ENCODE data around the gene DRICH1.

GRCh38 chr22:23609983-23610781 is 21.9 kb downstream of the DRICH1 start:
- TF ChIP-seq, protein P1, sequence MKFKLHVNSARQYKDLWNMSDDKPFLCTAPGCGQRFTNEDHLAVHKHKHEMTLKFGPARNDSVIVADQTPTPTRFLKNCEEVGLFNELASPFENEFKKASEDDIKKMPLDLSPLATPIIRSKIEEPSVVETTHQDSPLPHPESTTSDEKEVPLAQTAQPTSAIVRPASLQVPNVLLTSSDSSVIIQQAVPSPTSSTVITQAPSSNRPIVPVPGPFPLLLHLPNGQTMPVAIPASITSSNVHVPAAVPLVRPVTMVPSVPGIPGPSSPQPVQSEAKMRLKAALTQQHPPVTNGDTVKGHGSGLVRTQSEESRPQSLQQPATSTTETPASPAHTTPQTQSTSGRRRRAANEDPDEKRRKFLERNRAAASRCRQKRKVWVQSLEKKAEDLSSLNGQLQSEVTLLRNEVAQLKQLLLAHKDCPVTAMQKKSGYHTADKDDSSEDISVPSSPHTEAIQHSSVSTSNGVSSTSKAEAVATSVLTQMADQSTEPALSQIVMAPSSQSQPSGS (IDR thresholded peaks at IDR 0.05; ENCODE audit: low read length), result no peak
- TF ChIP-seq JUND (IDR thresholded peaks at IDR 0.05; ENCODE audit: low read length) (no peak), PHF8 (conservative IDR thresholded peaks at IDR 0.05; ENCODE audit: low read depth, low read length) (no peak), POLR2AphosphoS5 (IDR thresholded peaks at IDR 0.05; ENCODE audit: low read depth, low read length) (no peak), CTCF (IDR thresholded peaks at IDR 0.05; ENCODE audit: control extremely low read depth in 1 of 3, insufficient read depth in 1 of 3, low read depth in 1 of 3, low read length in 3 of 3) (no peak), KDM5A (IDR thresholded peaks at IDR 0.05; ENCODE audit: low read length) (no peak), RNF2 (IDR thresholded peaks at IDR 0.05; ENCODE audit: borderline replicate concordance, low read depth, low read length, missing control alignments, poor library complexity, severe bottlenecking) (no peak), ATF3 (IDR thresholded peaks at IDR 0.05; ENCODE audit: insufficient read depth, low read depth, low read length) (no peak), CBX5 (IDR thresholded peaks at IDR 0.05; ENCODE audit: low read depth, low read length) (no peak), YY1 (IDR thresholded peaks at IDR 0.05; ENCODE audit: low read depth, low read length) (no peak), EP300 (IDR thresholded peaks at IDR 0.05; ENCODE audit: borderline replicate concordance in 1 of 2, low read depth in 2 of 2, low read length in 2 of 2) (no peak), ZNF274 (IDR thresholded peaks at IDR 0.05; ENCODE audit: borderline replicate concordance, extremely low read depth, low read length) (no peak)

All from H1 (cell line).